LNCaP clone FGC (cell line): ENCODE measurements around the gene ADGRG3.

ENCODE experiments used
- DNase-seq: peaks from one replicate; pipeline ENCODE4 v3.0.0-alpha.2; 2011; ENCODE audit warnings: low read depth
- H3K4me3 ChIP-seq: 2 replicates; pipeline ENCODE4 v1.5.1; 2011; ENCODE audit warnings: mild to moderate bottlenecking, low read depth, low read length, control low read depth
- CTCF ChIP-seq: IDR thresholded peaks from 2 replicates; pipeline ENCODE4 v1.5.1; 2012; ENCODE audit warnings: mild to moderate bottlenecking; ENCODE audit not compliant: control insufficient read depth, insufficient read depth; ENCODE audit errors: extremely low read depth

Gene ADGRG3

GRCh38 chr16:57643147-57643874, 24.8 kb upstream of the ADGRG3 start:
- DNase-seq = no peak
- H3K4me3 ChIP-seq = no peak overlapping the region
- no peak for TF ChIP-seq CTCF

GRCh38 chr16:57643910-57644309, 24.2 kb upstream of the ADGRG3 start:
- TF ChIP-seq CTCF = no peak
- no peak overlapping the region for H3K4me3 ChIP-seq
- DNase-seq = no peak

GRCh38 chr16:57644383-57645014, 23.6 kb upstream of the ADGRG3 start:
- no peak overlapping the region for H3K4me3 ChIP-seq
- no peak for TF ChIP-seq CTCF
- DNase-seq = no peak

- no peak overlapping the region for H3K4me3 ChIP-seq
- no peak for TF ChIP-seq CTCF
- no peak for DNase-seq
These were observed 22.9 kb upstream of the ADGRG3 start for GRCh38 chr16:57645169-57645568.

- H3K4me3 ChIP-seq = no peak overlapping the region
- TF ChIP-seq CTCF = no peak
- DNase-seq = no peak
These were observed 22.3 kb upstream of the ADGRG3 start for GRCh38 chr16:57645691-57646387.

GRCh38 chr16:57646388-57647039, 21.6 kb upstream of the ADGRG3 start:
- TF ChIP-seq CTCF = no peak
- no peak overlapping the region for H3K4me3 ChIP-seq

More at GRCh38 chr16:57646388-57647039, 21.6 kb upstream of the ADGRG3 start:
- DNase-seq = no peak
